ENCODE results near the gene ENTPD6.

GRCh38 chr20:25207149-25207959, 11.8 kb downstream of the ENTPD6 start:
- TF ChIP-seq CTCF (IDR thresholded peaks at IDR 0.05) (no peak), POLR2A (IDR thresholded peaks at IDR 0.05) (no peak)

All from heart left ventricle (tissue), 13 donors.